OCI-M2 (cell line): ENCODE results near the gene AK8.

ENCODE experiments used
- DNase-seq: peaks from one replicate; lab custom pipeline; 2025; ENCODE audit not compliant: unreplicated experiment; lab: John Stamatoyannopoulos, UW

AK8 gene

GRCh38 chr9:132826621-132827365, 51.3 kb downstream of the AK8 start:
- DNase-seq = no peak

GRCh38 chr9:132826131-132826530, 52.0 kb downstream of the AK8 start:
- no peak for DNase-seq

- no peak for DNase-seq
Observed at GRCh38 chr9:132825430-132825829, 52.7 kb downstream of the AK8 start.

- no peak for DNase-seq
Observed at GRCh38 chr9:132824951-132825350, 53.1 kb downstream of the AK8 start.

GRCh38 chr9:132824151-132824550, 53.9 kb downstream of the AK8 start:
- DNase-seq = no peak

GRCh38 chr9:132823370-132824145, 54.5 kb downstream of the AK8 start:
- DNase-seq = no peak

- no peak for DNase-seq
Observed at GRCh38 chr9:132820169-132820944, 57.7 kb downstream of the AK8 start.

- no peak for DNase-seq
Observed at GRCh38 chr9:132818588-132818987, 59.5 kb downstream of the AK8 start.

GRCh38 chr9:132814937-132815336, 63.1 kb downstream of the AK8 start:
- DNase-seq = no peak

- DNase-seq = no peak
Observed at GRCh38 chr9:132813115-132813771, 64.8 kb downstream of the AK8 start.

GRCh38 chr9:132811985-132812384, 66.1 kb downstream of the AK8 start:
- DNase-seq = no peak

GRCh38 chr9:132810314-132810713, 67.8 kb downstream of the AK8 start:
- no peak for DNase-seq

- DNase-seq = no peak
Observed at GRCh38 chr9:132809677-132810271, 68.3 kb downstream of the AK8 start.

- DNase-seq = no peak
Observed at GRCh38 chr9:132808645-132809044, 69.4 kb downstream of the AK8 start.

GRCh38 chr9:132806723-132807421, 71.2 kb downstream of the AK8 start:
- no peak for DNase-seq

- no peak for DNase-seq
Observed at GRCh38 chr9:132806306-132806705, 71.8 kb downstream of the AK8 start.

- no peak for DNase-seq
Observed at GRCh38 chr9:132804576-132805295, 73.3 kb downstream of the AK8 start.

- no peak for DNase-seq
Observed at GRCh38 chr9:132802121-132802795, 75.8 kb downstream of the AK8 start.

- DNase-seq = no peak
Observed at GRCh38 chr9:132801659-132802058, 76.4 kb downstream of the AK8 start.
